ENCODE measurements around the gene NDUFAF3. TPM values are rescaled to one million over a fixed set of nuclear protein-coding genes. Genes with fewer than 3 reads are reported as not detected.

NDUFAF3 gene
- total and polyA plus RNA-seq, 2 donors (not counting 1 experiment from before 2014, with no cell fraction given): 57.3 to 113 TPM

DNA sequence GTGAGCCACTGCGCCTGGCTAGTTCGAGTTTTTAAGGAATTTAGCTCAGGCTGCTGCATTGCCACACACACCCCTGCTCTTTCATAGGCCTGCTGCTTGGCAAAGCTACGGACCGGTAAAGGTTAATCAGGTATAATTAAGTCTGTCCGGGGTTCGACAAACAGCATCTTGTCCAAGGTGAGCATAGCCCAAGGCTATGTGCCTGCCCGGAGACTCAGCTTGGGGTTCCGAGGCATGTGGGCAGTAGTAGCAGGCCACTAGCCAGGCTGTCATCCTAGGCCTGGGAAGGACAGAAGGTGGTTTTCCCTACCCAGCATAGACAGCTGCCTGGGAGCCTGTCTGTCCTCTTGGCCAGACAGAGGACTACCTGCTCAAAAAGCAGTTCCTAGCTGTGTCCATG, 25.3 kb upstream of the NDUFAF3 start:
- peaks cover 11% of the 10 kb centered on the region for H3K79me2 ChIP-seq (ENCODE audit: control insufficient read depth, insufficient read depth, low read length)
- TF ChIP-seq EZH2 (IDR thresholded peaks at IDR 0.05; ENCODE audit: low read length, missing control alignments) (no peak), CTCF (conservative IDR thresholded peaks at IDR 0.05 in 1 of 2, IDR thresholded peaks at IDR 0.05 in 1 of 2; ENCODE audit: low read depth in 1 of 2, low read length in 2 of 2) (no peak)
- no peak for DNase-seq (ENCODE audit: low read depth in 2 of 2)
- no peaks in the 10 kb centered on the region for H3K9me3 ChIP-seq (ENCODE audit: control insufficient read depth, insufficient read depth, low read depth, low read length)
- peaks cover 1% of the 10 kb centered on the region for H3K4me1 ChIP-seq (ENCODE audit: control insufficient read depth, extremely low read depth, insufficient read depth, low read length)
- H3K27ac ChIP-seq (ENCODE audit: insufficient read depth, low read length): no peak overlapping the region
- H3K9ac ChIP-seq (ENCODE audit: insufficient read depth, low read length): no peak overlapping the region
- H3K4me2 ChIP-seq (ENCODE audit: extremely low read depth, insufficient read depth, low read length): no peak overlapping the region
- no peaks in the 10 kb centered on the region for H3K27me3 ChIP-seq (ENCODE audit: control insufficient read depth, insufficient read depth, low read length)
- no peak overlapping the region for H2AFZ ChIP-seq (ENCODE audit: low read length)
- H3K36me3 ChIP-seq (ENCODE audit: control insufficient read depth, insufficient read depth, low read length): peaks cover 2% of the 10 kb centered on the region
- H4K20me1 ChIP-seq (ENCODE audit: control insufficient read depth, extremely low read depth, insufficient read depth, low read length): no peaks in the 10 kb centered on the region
- H3K4me3 ChIP-seq (replicated peaks in 1 of 4; ENCODE audit: control extremely low read depth in 1 of 4, insufficient read depth in 1 of 4, low read depth in 3 of 4, low read length in 4 of 4): no peak overlapping the region

DNA sequence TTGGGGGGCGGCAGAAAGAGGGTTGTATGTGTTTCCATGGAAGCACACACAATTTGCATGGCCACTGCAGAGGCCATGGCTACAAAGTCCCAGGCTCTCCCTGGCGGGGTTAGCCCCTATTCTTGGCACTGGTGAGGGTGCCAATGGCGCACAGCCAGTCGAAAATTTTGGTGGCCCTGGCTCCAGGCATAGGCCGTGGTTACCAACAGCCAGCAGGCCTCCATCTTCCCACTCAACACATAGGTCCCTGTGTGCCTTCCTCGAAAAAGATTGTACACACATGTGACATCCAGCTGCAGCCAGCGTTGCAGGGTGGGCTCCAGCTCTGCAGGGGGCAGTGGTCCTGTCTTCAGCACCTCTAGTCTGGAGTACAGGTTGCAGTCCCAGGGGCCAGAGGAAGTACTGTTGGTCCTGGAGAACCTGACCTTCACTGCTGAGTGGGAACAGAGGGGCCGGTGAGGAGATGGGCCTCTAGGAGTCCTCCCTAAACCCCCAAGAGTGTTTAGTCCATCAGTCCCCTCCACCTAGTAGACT, 24.8 kb upstream of the NDUFAF3 start:
- H3K9me3 ChIP-seq (ENCODE audit: control insufficient read depth, insufficient read depth, low read depth, low read length): no peaks in the 10 kb centered on the region
- H3K4me3 ChIP-seq (replicated peaks in 1 of 4; ENCODE audit: control extremely low read depth in 1 of 4, insufficient read depth in 1 of 4, low read depth in 3 of 4, low read length in 4 of 4): no peak overlapping the region
- no peak overlapping the region for H3K9ac ChIP-seq (ENCODE audit: insufficient read depth, low read length)
- H3K4me2 ChIP-seq (ENCODE audit: extremely low read depth, insufficient read depth, low read length): no peak overlapping the region
- H3K36me3 ChIP-seq (ENCODE audit: control insufficient read depth, insufficient read depth, low read length): peaks cover 2% of the 10 kb centered on the region
- H3K79me2 ChIP-seq (ENCODE audit: control insufficient read depth, insufficient read depth, low read length): peaks cover 5% of the 10 kb centered on the region
- no peak for DNase-seq (ENCODE audit: low read depth in 2 of 2)
- TF ChIP-seq CTCF (conservative IDR thresholded peaks at IDR 0.05 in 1 of 2, IDR thresholded peaks at IDR 0.05 in 1 of 2; ENCODE audit: low read depth in 1 of 2, low read length in 2 of 2) (no peak), EZH2 (IDR thresholded peaks at IDR 0.05; ENCODE audit: low read length, missing control alignments) (no peak)
- no peaks in the 10 kb centered on the region for H3K4me1 ChIP-seq (ENCODE audit: control insufficient read depth, extremely low read depth, insufficient read depth, low read length)
- no peak overlapping the region for H3K27ac ChIP-seq (ENCODE audit: insufficient read depth, low read length)
- no peaks in the 10 kb centered on the region for H3K27me3 ChIP-seq (ENCODE audit: control insufficient read depth, insufficient read depth, low read length)
- H2AFZ ChIP-seq (ENCODE audit: low read length): no peak overlapping the region
- H4K20me1 ChIP-seq (ENCODE audit: control insufficient read depth, extremely low read depth, insufficient read depth, low read length): no peaks in the 10 kb centered on the region

- no peak overlapping the region for H3K9ac ChIP-seq (ENCODE audit: insufficient read depth, low read length)
- no peak for DNase-seq (ENCODE audit: low read depth in 2 of 2)
- no peaks in the 10 kb centered on the region for H3K4me1 ChIP-seq (ENCODE audit: control insufficient read depth, extremely low read depth, insufficient read depth, low read length)
Observed at GRCh38 chr3:48997714-48998637, 23.9 kb upstream of the NDUFAF3 start.

More at GRCh38 chr3:48997714-48998637, 23.9 kb upstream of the NDUFAF3 start:
- Histone ChIP-seq H3K27me3 (ENCODE audit: control insufficient read depth, insufficient read depth, low read length) (no peaks in the 10 kb centered on the region), H3K4me3 (replicated peaks in 1 of 4; ENCODE audit: control extremely low read depth in 1 of 4, insufficient read depth in 1 of 4, low read depth in 3 of 4, low read length in 4 of 4) (no peak overlapping the region), H2AFZ (ENCODE audit: low read length) (no peak overlapping the region), H3K4me2 (ENCODE audit: extremely low read depth, insufficient read depth, low read length) (no peak overlapping the region), H3K79me2 (ENCODE audit: control insufficient read depth, insufficient read depth, low read length) (peaks cover 3% of the 10 kb centered on the region), H3K27ac (ENCODE audit: insufficient read depth, low read length) (no peak overlapping the region), H3K36me3 (ENCODE audit: control insufficient read depth, insufficient read depth, low read length) (no peaks in the 10 kb centered on the region), H4K20me1 (ENCODE audit: control insufficient read depth, extremely low read depth, insufficient read depth, low read length) (no peaks in the 10 kb centered on the region), H3K9me3 (ENCODE audit: control insufficient read depth, insufficient read depth, low read depth, low read length) (no peaks in the 10 kb centered on the region)
- TF ChIP-seq CTCF (conservative IDR thresholded peaks at IDR 0.05 in 1 of 2, IDR thresholded peaks at IDR 0.05 in 1 of 2; ENCODE audit: low read depth in 1 of 2, low read length in 2 of 2): no peak
- TF ChIP-seq EZH2 (IDR thresholded peaks at IDR 0.05; ENCODE audit: low read length, missing control alignments): no peak
